HepG2 (cell line): ENCODE data around the gene HOXD8. TPM values are rescaled to one million over a fixed set of nuclear protein-coding genes. Genes with fewer than 3 reads are reported as not detected.

Experiments
- ATAC-seq: fragments of 200-7000 bp; cut with Tn5 transposase; 3 replicates; pipeline ENCODE4 v1.9.1; 2020; ENCODE audit warnings: mild to moderate bottlenecking, moderate library complexity
- BruUV-seq: library from RNA; stranded (reverse); fragments of 400-500 nt; replicated peaks from 2 replicates; lab custom pipeline; 2021; lab: Mats Ljungman, UMichigan
- CTCF ChIA-PET: fragments of 300-600 bp; formaldehyde crosslinking; extraction: SDS; loops from one replicate; lab custom pipeline; 2021; ENCODE audit warnings: low total read pairs, inconsistent platforms, low intra/inter-chr PET ratio; lab: Yijun Ruan, JAX
- POLR2A ChIA-PET: fragments of 350-600 bp; sonication (Branson Sonifier 250); formaldehyde crosslinking; loops from one replicate; lab custom pipeline; 2020; ENCODE audit warnings: antibody characterized with exemption, inconsistent platforms; lab: Yijun Ruan, JAX
- DNase-seq: peaks from one replicate; pipeline ENCODE4 v3.0.0-alpha.2; 2015; ENCODE audit warnings: low spot score
- FAIRE-seq: peaks from 3 replicates; lab custom pipeline; 2011; peaks lifted over from hg19 to GRCh38; lab: Jason Lieb, UNC
- H2AFZ ChIP-seq: one replicate; pipeline ENCODE4 v1.6.1; 2011; ENCODE audit warnings: low read length, inconsistent platforms
- H3K27ac ChIP-seq: fragments of 300-600 bp; 3 replicates; pipeline ENCODE4 v1.8.0; 2011; ENCODE audit warnings: mixed run types, mild to moderate bottlenecking, mixed read lengths, low read length, inconsistent platforms; ENCODE audit not compliant: insufficient read depth; ENCODE audit errors: extremely low read length
- H3K27me3 ChIP-seq, 2 experiments: fragments of 200-600 bp in 1 of 2; 2 replicates in 1 of 2; 3 replicates in 1 of 2; pipeline versions ENCODE4 v1.6.0 to v1.8.0; 2011; ENCODE audit warnings: low read length in 2 of 2, mild to moderate bottlenecking in 2 of 2, moderate library complexity in 2 of 2, inconsistent platforms in 1 of 2; ENCODE audit not compliant: insufficient read depth in 2 of 2, control insufficient read depth in 1 of 2
- H3K36me3 ChIP-seq, 2 experiments: fragments of 200-600 bp in 1 of 2; replicated peaks in 1 of 2; 2 replicates in 1 of 2; 3 replicates in 1 of 2; pipeline versions ENCODE4 v1.5.1 to v1.8.0; 2011; ENCODE audit warnings: low read length in 2 of 2, inconsistent platforms in 1 of 2; ENCODE audit not compliant: insufficient read depth in 2 of 2, control insufficient read depth in 1 of 2
- H3K4me1 ChIP-seq: 2 replicates; pipeline ENCODE4 v1.5.1; 2012; ENCODE audit warnings: low read length, inconsistent platforms; ENCODE audit not compliant: insufficient read depth
- H3K4me2 ChIP-seq: 2 replicates; pipeline ENCODE4 v1.6.0; 2011; ENCODE audit warnings: low read depth, low read length, inconsistent platforms
- H3K4me3 ChIP-seq, 3 experiments: fragments of 200-600 bp in 1 of 3; sonication (generic), shearing (Covaris generic) in 1 of 3; replicated peaks in 1 of 3; 2 replicates each; pipeline ENCODE4 v1.5.1; 2011 to 2016; ENCODE audit warnings: low read length in 3 of 3, inconsistent platforms in 2 of 3, low read depth in 2 of 3, mild to moderate bottlenecking in 2 of 3, control low read depth in 1 of 3, mixed read lengths in 1 of 3; ENCODE audit not compliant: insufficient read depth in 1 of 3
- H3K79me2 ChIP-seq: one replicate; pipeline ENCODE4 v1.6.1; 2011; ENCODE audit warnings: low read length, inconsistent platforms; ENCODE audit not compliant: insufficient read depth
- H3K9ac ChIP-seq: 2 replicates; pipeline ENCODE4 v1.6.0; 2011; ENCODE audit warnings: mild to moderate bottlenecking, low read depth, low read length, inconsistent platforms; ENCODE audit not compliant: insufficient read depth
- H3K9me3 ChIP-seq: 2 replicates; pipeline ENCODE4 v1.5.1; 2012; ENCODE audit warnings: mild to moderate bottlenecking, low read length
- H4K20me1 ChIP-seq: 2 replicates; pipeline ENCODE4 v1.6.0; 2011; ENCODE audit warnings: inconsistent platforms, mild to moderate bottlenecking, low read length, moderate library complexity; ENCODE audit not compliant: insufficient read depth
- CENPT ChIP-seq: sonication (generic); formaldehyde crosslinking; IDR thresholded peaks from 2 replicates; pipeline ENCODE4 v1.8.0; 2022; ENCODE audit warnings: low read depth, mild to moderate bottlenecking, moderate library complexity, missing genetic modification reagents
- DNMT1 ChIP-seq: sonication (generic); formaldehyde crosslinking; IDR thresholded peaks from 2 replicates; pipeline ENCODE4 v1.5.1; 2020; ENCODE audit warnings: mild to moderate bottlenecking, missing genetic modification reagents
- HNRNPLL ChIP-seq: fragments of 200-400 bp; formaldehyde crosslinking; IDR thresholded peaks from 2 replicates; pipeline ENCODE4 v1.6.1; 2017; ENCODE audit warnings: mild to moderate bottlenecking, low read depth, low read length; ENCODE audit not compliant: poor library complexity, severe bottlenecking
- MAFF ChIP-seq: IDR thresholded peaks from 2 replicates; pipeline ENCODE4 v1.6.1; 2011; ENCODE audit warnings: low read depth, low read length, improper control_type of control experiment
- MAFK ChIP-seq, 2 experiments: IDR thresholded peaks in 1 of 2; conservative IDR thresholded peaks in 1 of 2; 2 replicates each; pipeline ENCODE4 v1.6.1; 2011; ENCODE audit warnings: improper control_type of control experiment in 2 of 2, low read length in 2 of 2
- MTF2 ChIP-seq: sonication (generic); formaldehyde crosslinking; IDR thresholded peaks from 2 replicates; pipeline ENCODE4 v1.5.0; 2020; ENCODE audit warnings: missing genetic modification reagents, borderline replicate concordance
- PHB2 ChIP-seq: fragments of 450-650 bp; IDR thresholded peaks from 2 replicates; pipeline ENCODE4 v1.6.1; 2018; ENCODE audit not compliant: partially characterized antibody
- TFAP4 ChIP-seq: sonication (generic); IDR thresholded peaks from 2 replicates; pipeline ENCODE4 v1.6.1; 2016; ENCODE audit warnings: low read depth, borderline replicate concordance
- TRIM22 ChIP-seq: fragments of 450-650 bp; IDR thresholded peaks from 2 replicates; pipeline ENCODE4 v1.6.1; 2017
- ZNF556 ChIP-seq: sonication (generic); formaldehyde crosslinking; IDR thresholded peaks from 2 replicates; pipeline ENCODE4 v1.4.0; 2020; ENCODE audit warnings: mild to moderate bottlenecking, missing genetic modification reagents, borderline replicate concordance
- ZNF577 ChIP-seq: sonication (generic); formaldehyde crosslinking; IDR thresholded peaks from 2 replicates; pipeline ENCODE4 v1.4.0; 2020; ENCODE audit warnings: mild to moderate bottlenecking, low read depth, missing genetic modification reagents, borderline replicate concordance
- ZSCAN29 ChIP-seq: sonication (generic); formaldehyde crosslinking; conservative IDR thresholded peaks from 2 replicates; pipeline ENCODE4 v1.4.0; 2020; ENCODE audit warnings: mild to moderate bottlenecking, missing genetic modification reagents
- WGBS: methylation state at CpG from one replicate; pipeline ENCODE4 v1.1.6; 2017; ENCODE audit warnings: low lambda C conversion rate; 5-methylcytosine and 5-hydroxymethylcytosine counted together
- in situ Hi-C: cut with HindIII; loops from 2 replicates; pipeline ENCODE4 v1.10.0; 2017; ENCODE audit warnings: low pct_unique_long_range_greater_than_20kb; ENCODE audit not compliant: extremely low pct_ligation_motif_present
- intact Hi-C: fragments of 100-400 bp; cut with micrococcal nuclease; formaldehyde crosslinking; loops from one replicate; pipeline ENCODE4 v1.10.0; 2022; ENCODE audit not compliant: unreplicated experiment
- polyA plus RNA-seq, 8 experiments: library from polyadenylated mRNA; depleted of rRNA in 3 of 8; stranded (reverse) in 7 of 8; unstranded in 1 of 8; fragments of >200 nt; fragmentation: Illumina TruSeq in 4 of 8; extraction: Trizol in 4 of 8; gene quantifications; 2 replicates each; pipeline versions ENCODE4 v1.2.1 to v1.2.3, GENCODE V29; 2011 to 2016; ENCODE audit warnings: low read depth in 4 of 8, missing spikeins in 1 of 8, mixed read lengths in 1 of 8; ENCODE audit not compliant: insufficient read depth in 1 of 8
- total RNA-seq, 5 experiments: library from RNA; depleted of rRNA; stranded (reverse); fragments of >200 nt; fragmentation: Illumina TruSeq; extraction: Trizol; gene quantifications; 2 replicates each; pipeline ENCODE4 v1.2.3, GENCODE V29; 2016; ENCODE audit warnings: low read depth in 1 of 5
- TF ChIP-seq, protein P1 (sequence below): sonication (generic); formaldehyde crosslinking; conservative IDR thresholded peaks from 2 replicates; pipeline ENCODE4 v1.4.0; 2020; ENCODE audit warnings: missing genetic modification reagents

Gene HOXD8
- total and polyA plus RNA-seq, 2 of the 13 experiments (the other 11 are each of a cell fraction or from before 2014, with no cell fraction given): not detected

GRCh38 chr2:176162911-176163671 is 33.6 kb downstream of the HOXD8 start:
- WGBS: 34% methylated on average over 22 of the region's 29 CpGs
- in situ Hi-C loops (no loop called here), intact Hi-C loops (no loop called here)
- no peak overlapping the region for H3K27ac ChIP-seq
- no peak for FAIRE-seq
- H3K4me3 ChIP-seq: no peak overlapping the region
- H2AFZ ChIP-seq: no peak overlapping the region
- H3K9ac ChIP-seq: no peak overlapping the region
- H3K4me1 ChIP-seq: peaks cover 38% of the 10 kb centered on the region
- no peak for DNase-seq
- peaks cover 17 to 97% of the 10 kb centered on the region in 2 experiments for H3K27me3 ChIP-seq
- BruUV-seq: no TSS peak
- CTCF ChIA-PET: no interaction called here
- H3K4me2 ChIP-seq: no peak overlapping the region
- no peak; the same call in 2 of the 3 replicates for ATAC-seq
- POLR2A ChIA-PET: no interaction called here
- no peak for TF ChIP-seq MTF2 (CRISPR knock-in tag)
- TF ChIP-seq HNRNPLL: peak; percentile 33
- TF ChIP-seq TRIM22: no peak
- no peak for TF ChIP-seq TFAP4
- peak; percentile 35 to 48; a peak in 2 of 4 replicates for TF ChIP-seq MAFK (conservative IDR thresholded peaks at IDR 0.05 in 1 of 2, IDR thresholded peaks at IDR 0.05 in 1 of 2; ENCODE audit: low read length in 2 of 2)
- no peak for TF ChIP-seq CENPT (CRISPR knock-in tag)
- TF ChIP-seq MAFF: peak; percentile 38; the same call in 1 of the 2 replicates
- no peak for TF ChIP-seq ZNF556 (CRISPR knock-in tag)
- TF ChIP-seq, protein P1, sequence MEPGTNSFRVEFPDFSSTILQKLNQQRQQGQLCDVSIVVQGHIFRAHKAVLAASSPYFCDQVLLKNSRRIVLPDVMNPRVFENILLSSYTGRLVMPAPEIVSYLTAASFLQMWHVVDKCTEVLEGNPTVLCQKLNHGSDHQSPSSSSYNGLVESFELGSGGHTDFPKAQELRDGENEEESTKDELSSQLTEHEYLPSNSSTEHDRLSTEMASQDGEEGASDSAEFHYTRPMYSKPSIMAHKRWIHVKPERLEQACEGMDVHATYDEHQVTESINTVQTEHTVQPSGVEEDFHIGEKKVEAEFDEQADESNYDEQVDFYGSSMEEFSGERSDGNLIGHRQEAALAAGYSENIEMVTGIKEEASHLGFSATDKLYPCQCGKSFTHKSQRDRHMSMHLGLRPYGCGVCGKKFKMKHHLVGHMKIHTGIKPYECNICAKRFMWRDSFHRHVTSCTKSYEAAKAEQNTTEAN (CRISPR knock-in tag): no peak
- TF ChIP-seq PHB2: no peak
- no peak for TF ChIP-seq DNMT1 (CRISPR knock-in tag)
- no peak for TF ChIP-seq ZSCAN29 (CRISPR knock-in tag)
- TF ChIP-seq ZNF577 (CRISPR knock-in tag): no peak
- H4K20me1 ChIP-seq: no peaks in the 10 kb centered on the region
- no peaks in the 10 kb centered on the region for H3K9me3 ChIP-seq
- no peaks in the 10 kb centered on the region for H3K36me3 ChIP-seq
- H3K79me2 ChIP-seq: no peaks in the 10 kb centered on the region
